Measurements from ENCODE around the gene CAV3.

The CAV3 gene

DNA sequence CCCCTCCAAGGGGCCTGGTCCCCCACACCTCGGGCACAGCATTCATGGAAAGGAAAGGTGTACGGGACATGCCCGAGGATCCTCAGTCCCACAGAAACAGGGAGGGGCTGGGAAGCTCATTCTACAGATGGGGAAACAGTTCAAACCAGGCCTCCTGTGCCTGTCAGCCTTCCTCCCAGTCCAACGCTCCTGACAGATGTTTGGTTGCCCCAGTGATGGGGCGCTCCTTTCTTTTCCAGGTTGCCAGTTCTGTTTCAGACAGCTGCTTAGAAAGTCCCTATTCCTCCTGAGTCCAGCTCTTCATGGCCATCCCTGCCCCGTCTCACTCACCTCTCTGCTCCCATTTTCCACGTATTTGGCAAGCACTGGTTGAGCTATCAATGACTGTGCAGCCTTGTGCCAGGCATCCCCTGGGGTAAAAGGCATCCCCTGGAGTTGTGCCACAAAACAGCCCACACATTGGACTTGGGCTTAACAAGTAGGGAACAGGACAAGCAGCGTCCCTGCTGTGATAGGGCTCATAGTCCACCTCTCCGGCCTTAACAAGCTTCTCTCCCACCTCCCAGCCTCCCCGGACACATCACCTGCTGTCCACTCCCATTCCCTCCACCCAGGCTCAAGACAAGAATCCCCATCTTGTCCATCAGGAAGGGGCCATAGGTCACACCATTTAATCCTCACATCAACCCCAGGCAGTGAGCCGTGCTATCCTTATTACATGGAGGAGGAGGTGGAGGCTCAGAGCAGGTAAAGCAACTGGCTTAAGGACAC lies 29.2 kb downstream of the CAV3 start:
- no peak for ATAC-seq

DNA sequence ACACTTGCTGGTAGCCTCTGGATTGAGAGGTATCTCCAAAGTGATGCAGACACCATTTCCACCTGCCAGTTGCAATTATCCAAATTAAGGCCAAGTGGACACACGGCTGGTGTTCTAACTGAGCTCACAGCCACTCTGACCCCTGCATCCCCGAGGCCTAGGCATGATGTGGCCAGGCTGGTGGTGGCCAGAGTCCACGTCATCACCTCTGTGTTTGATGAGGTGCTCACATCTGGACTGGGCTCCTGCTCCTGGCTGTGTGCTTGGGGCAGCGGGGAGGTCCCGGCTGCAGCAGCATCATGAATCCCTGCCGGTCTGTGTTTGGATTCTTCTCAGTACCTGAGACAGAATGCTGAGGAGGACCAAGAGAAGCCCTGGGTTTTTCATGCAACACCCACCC lies 30.9 kb downstream of the CAV3 start:
- ATAC-seq: no peak

DNA sequence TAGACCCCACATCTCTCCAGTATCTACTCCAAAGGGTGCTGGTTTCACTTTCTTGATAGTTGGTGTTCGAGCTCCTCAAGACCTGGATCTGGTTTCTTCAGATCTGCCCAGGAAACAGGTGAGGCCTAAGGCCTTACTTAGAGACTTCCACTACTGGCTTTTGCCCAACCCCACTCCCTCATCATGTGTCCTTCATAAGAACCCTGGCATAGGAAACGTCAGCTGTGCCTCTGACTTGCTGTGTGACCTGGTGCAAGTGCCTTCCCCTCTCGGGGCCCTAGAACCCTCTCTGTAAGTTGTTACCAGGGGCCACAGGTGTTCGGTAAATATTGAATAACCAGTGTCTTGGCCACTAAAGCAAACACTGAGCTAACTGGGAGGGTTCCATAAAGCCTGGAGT lies 31.9 kb downstream of the CAV3 start:
- ATAC-seq: no peak

DNA sequence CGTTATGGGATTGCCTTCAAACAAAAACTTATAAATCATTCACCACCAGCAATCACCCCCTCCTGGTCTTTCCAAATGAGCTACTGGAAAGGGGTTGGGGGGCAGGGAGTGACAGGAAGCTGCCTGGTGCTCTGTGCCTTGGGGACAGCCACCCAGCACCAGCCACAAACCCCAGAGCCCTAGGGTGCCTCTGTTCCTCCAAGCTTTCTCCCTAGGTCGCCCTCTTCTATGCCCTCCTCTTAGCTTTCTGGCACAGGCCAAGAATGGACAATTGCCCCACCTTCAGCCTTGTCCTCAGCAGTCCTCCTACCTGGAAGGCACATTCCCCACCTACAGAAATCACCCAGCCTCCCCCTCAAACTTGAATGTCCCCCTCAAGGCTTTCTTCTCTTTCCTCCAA lies 32.5 kb downstream of the CAV3 start:
- ATAC-seq: no peak

DNA sequence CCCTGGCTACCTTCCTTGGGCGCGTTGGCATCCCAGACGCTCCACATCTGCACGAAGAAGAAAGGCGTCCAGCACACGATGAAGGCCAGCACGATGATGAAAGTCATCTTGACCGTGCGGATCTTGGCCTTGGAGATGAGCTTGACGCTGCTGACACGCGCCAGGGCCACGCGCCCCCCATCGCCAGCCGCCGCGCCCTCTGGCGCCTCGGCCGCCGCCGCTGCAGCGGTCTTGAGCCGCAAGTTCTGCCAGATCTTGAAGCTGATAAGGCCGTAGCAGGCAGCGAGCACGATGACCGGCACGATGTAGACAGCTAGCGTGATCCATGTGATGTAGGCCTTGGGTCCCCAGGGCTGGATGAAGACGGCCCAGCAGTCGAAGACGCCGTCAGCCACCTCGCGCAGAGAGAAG lies 33.7 kb downstream of the CAV3 start:
- ATAC-seq: no peak

DNA sequence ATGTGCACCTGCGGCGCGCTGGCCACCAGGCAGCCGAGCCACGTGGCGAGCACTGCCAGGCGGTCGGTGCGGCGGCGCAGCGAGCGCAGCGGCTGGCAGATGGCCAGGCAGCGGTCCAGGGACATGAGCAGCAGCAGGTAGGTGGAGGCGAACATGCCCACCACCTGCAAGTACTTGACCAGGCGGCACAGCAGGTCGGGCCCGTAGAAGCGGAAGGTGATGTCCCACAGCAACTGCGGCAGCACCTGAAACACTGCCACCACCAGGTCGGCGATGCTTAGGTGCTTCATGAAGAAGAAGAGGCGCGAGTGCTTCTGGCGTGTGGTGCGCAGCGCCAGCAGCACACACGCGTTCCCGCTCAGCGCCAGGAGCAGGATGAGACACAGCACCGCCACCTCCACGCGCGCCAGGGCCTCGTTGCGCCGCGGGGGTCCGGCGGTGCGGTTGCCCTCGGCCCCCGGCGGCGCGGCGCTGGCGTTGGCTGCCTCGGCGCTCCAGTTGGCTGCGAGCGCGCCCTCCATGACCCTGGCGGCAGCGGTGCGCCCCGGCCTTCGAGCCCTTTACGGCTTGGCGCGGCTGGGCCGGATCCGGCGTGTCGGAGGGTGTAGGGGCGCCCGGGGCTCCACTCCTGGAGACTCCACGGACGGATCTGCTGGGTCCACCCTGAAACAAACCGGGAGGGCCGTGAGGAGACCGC lies 34.2 kb downstream of the CAV3 start:
- no peak for ATAC-seq

DNA sequence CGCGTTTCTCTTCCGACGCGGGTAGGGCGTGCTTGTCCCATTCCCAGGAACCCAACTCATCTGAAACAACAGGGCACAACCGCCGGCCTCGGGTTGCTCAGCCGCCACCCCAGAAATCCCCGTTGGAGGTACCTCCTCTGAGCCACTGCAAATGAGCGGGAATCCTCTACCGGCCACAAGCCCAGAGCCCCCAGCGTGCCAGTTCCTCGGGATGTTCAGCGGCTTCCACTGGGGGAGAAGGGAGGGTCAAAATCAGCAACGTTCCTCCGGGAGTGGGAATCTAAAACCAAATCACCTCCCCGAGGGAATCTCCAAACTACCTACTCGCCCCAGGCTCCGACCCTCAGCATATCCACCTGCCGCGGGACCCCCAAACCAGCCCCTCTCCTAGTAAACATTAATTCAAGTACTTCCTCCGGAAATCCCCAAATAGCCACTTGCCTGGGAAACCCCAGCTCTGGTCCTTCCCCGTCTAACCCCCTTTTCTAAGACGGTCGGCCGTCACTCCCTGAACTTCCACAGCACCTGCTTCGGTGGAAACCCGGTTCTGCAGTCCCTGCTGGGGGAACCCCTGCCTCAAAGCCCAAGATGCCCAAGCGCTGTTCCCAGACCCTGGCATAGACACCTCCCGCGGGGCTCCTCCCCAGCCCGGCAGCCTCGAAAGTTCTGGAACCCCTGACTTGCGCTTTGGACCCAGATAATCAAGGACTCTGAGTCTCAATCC lies 34.9 kb downstream of the CAV3 start:
- ATAC-seq: no peak

DNA sequence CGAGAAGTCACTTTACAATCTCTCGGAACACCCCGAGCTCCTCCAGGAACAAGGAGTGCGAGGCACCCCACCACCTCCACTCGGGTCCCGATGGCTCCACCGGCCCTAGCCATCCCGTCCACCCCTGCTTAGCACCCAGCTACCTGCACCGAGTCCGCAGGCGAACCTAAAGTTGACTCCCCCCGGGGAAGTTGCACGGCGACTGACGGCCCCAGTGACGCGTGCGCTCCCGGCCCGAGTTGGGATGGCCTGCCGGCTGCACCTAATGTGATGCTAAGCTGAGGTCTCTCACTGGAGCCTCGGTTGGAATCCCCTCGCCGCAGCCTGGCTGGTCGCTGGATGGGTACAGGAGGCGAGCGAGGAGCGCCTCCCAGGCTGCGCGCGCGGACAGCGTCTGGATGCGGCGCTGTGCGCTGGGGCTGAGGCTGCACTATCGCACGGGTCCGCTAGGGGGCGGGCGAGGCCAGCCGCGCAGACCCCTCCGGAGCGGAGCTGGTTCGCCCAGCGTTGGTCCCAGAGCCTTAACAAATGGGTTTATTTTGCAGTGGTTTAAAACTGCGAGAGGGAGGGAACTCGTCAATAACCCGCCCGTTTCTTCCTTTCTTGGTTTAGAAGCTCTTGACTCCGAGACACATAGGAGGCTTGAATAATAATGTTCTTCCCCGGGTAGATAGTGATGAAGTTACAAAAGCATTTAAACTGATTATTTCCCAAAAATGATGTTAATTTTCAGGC lies 35.7 kb downstream of the CAV3 start, which contains the start of gene OXTR:
Gene OXTR, minus strand, starts transcription at position 526 of the 735 bp plus-strand sequence. CDS start 1,426 bp downstream, outside the sequence.
- peak; percentile 72 to 75 for ATAC-seq

DNA sequence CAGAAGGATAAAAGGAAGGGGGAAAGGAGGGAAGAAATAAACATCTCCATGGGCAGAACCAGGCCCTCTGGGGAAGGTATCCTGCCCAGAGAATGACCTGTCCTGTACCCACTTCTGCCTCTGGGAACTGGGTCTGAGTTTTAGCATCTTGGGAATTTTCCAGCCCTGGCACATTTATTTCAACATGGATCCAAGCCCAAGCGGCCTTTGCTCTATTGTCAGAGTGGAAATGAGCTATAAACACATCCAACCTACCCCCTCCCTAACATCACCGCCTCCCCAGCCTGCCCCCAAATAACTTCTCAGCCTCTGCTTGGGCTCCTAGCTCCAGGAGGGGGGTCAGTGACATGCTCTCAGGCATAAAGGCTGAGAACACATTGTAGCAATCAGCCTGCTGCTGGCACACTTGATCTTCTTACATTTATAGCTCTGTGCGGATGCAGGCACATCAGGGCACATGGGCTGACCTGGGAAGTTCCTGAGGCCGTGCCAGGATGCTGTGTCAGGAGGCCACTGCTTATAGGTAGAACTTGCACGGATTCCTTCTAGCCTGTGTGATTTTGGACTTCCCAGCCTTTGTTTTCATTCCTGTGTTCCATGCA lies 40.4 kb downstream of the CAV3 start:
- no peak for ATAC-seq

DNA sequence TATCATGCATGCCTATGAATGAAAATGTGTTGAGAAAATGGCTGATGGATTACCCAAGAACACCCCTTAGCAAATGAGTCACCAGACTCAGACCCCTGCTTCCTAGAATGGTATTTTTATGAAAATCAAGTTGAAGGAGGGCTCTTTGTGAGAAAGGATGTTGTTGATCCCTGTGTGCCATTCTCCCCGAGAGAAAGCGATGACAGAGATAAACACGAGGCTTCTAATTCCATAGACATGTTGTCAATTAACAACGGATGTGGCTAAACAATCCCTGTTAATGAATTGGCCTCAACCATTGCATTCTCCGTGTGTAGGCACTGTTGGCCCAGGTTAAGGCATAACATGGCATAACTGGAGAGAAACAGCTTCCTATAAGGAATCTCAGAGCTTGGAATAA lies 41.6 kb downstream of the CAV3 start:
- no peak for ATAC-seq

DNA sequence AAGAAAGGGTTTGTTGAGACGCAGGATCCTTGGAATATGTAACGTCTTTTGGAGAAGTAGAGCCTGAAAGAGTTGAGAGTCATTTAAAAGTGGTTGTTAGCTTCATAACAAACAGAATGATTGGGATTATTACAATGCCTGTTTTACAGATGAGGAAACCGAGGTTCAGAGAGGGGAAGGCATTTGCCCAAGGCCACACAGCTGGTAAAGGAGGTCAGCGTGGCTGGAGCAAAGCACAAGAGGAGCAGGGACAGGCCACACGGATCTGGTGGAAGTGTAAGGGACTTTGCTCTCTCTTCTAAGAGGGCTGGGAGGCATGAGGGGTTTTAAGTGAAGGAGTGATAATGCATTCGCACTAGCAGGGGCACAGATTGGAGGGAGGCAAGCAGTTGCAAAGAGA lies 42.0 kb downstream of the CAV3 start:
- ATAC-seq: no peak

DNA sequence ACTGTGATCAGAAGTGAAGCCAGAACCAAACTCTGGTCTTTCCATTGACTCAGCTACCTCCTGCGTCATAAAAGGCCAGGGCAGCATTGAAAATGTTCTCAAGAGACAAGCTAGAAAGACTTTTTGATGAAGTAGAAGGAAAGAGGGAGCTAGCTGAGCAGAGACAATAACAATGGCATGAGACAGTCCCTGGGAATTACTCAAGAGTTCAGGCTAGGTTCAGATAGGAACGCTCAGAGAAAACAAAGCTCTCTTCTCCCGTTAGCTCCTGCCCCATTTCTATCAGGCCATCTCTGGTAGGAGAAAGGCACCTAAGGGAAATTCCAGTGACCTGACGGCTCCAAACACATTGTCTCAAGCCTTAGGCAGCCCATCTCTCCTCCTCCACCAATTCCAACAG lies 42.8 kb downstream of the CAV3 start:
- no peak for ATAC-seq

DNA sequence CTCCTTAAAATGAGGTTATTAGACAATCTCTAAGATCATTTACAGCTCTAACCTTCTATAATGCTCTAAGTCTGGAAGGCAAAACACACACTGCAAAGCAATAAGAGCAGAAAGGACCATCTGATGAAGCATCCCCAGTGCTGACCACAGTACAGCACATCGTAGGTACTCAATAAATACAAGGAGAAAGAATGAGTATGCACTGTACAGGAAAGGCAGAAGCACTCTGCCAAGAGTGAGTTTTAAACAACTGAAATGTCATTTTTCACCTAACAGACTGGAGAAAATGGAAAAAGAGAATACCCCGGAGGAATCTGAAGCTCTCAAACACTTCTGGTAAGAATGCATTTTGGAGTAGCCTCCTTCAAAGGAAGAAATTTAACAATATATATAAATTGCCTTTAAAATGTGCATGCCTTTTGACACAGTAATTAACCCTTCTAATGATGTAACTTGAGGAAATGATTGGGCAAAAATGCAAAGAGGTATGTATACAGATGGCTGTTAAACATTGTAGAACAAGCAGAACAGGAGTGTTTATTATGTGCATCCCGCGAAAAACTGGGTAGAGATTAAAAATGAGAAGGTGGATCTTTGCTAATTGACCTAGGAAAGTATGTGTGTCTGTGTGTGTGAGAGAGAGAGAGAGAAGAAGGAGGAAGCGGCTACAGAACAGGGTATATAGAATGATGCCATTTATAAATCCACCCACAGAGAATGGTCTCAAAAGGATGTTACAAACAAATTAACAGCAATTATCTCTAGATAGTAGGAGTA lies 43.8 kb downstream of the CAV3 start:
- no peak for ATAC-seq

DNA sequence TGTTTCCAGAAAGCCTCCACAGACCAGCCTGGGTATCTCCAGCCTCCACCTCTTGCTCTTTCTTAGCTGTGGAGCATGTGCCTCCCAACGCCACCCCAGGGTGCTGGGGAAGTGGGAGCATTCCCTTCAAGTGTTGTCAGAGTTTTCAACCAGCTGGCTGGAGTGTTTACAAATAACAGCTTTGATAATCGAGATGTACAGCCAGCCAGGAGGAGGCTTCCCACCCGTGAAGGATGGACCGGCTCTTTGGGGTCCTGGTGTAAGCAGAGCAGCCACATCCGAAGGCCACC lies 44.3 kb downstream of the CAV3 start:
- ATAC-seq: no peak

DNA sequence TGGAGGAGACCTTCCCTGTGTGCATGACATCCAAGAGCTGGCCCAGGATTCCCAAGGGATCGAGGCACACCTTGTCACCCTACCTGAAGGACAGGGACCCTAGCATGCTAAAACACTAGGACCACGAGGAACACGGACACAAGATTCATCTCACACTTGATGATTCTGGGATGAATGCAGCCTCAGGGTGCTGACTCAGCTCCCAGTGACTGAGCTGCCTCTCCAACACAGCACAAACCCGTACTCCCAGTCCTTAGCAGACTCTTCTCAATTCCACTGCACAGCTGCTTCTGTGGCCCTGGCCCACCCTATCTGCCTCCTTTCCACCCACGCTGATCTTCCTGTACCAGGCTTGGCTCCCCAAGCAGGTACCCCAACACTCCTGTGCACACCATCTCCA lies 44.9 kb downstream of the CAV3 start:
- ATAC-seq: no peak

DNA sequence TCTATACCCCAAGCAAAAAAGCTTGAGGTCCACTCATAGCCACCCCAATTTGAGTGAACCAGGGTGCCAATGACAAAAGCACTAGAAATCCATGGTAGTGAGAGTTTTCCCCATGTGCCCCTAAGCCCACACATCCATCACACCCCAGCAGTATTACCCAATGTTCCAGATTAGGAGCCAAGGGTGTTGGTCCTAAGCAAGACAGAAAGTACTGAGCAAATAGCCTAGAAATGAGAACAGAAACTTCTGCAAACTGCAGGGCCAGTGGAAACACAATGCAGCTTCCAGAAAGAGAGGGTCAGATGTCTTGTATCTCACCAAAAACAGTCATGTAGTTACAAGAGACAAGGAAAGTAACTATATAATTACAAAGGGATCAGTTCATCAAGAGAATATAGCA lies 46.7 kb downstream of the CAV3 start:
- ATAC-seq: no peak

DNA sequence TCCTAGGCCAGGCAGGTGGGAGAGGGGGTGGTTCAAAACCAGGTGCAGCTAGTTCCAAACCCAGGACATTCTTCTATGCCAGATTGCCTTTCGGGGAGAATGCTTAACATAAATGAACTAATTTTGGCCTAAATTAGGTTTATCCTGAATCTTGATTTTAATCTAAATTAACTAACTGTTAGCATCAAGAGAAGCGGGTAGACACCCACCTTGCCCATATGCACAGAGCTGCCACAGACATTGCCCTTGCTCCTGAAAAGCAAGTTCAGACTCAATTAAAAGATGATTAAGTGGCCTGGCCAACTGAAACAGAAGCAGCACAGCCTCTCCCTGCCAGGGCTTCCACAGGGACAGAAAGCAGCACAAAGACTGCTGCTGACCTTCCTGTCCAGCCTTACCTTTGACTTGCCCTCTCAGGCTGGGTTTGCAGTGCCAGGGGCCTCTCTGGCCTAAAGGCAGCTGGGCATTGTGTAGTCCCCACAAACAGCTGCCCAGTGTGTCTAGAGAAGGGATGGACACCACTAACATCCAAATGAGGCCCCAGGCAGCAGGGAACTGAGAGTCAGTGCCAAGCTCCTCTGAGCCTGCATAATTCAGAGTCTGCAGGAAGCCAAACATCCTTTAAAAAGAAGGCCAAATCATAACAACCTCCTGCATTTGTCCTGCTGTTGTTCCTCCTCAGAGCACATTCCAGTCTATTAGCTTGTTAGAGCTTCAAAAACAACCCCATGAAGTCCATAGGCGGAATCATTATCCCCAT lies 51.3 kb downstream of the CAV3 start:
- no peak for ATAC-seq

DNA sequence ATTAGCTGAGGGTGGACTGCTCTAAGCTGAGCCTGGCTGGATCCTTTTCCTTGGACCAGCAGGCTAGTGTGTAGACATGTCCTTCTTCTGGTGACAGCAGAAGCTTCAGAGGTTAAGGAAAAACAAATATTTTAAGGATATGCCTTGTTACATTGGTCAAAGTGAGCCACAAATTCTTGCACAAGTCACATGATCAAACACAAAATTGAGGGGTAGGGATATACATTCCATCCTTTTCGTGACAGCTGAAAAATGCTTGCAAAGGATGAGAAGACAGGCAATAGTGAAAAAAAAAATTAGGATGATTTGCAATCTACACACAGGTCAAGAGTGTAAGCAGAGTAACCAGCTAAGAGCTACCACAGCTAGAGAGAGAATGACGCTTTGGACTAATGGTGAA lies 56.9 kb downstream of the CAV3 start:
- ATAC-seq: no peak

DNA sequence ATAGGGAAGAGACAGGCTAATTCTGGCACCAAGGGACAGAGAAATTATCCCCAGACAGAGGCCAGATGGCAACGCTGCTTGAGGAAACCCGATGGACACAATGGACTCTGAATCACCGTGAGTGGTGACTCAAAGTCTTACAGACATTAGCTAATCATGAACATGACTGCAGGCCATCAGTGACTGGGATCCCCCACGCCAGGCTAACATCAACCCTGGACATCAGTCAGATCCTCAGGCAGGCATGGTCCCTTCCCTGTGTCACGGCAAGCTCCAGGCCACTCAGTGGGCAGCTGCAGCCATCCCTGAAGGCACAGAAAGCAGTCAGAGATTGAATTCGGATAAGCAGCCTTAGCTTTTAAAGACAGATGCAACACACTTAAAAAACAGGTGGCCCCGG lies 59.6 kb downstream of the CAV3 start:
- no peak for ATAC-seq

DNA sequence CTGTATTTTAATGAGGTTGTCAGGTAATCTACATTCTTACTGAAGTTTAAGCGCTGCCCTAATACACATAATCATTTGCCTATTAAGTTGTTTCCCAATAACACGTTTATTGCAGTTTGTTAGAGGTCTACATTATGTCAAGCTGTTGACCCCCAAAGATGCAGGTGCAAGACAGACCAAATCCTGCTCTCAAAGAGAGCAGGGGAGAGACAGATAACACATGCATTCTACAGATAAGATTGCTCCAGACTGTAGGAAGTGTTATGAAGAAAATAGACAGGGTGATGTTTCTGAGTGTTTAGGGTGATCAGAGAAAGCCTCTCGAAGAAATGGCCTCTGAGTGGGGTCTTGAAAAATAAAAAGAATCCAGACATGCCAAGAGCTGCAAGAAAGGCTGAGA lies 60.6 kb downstream of the CAV3 start:
- ATAC-seq: no peak

Measured in activated CD4-positive, CD25-positive, alpha-beta regulatory T cell treated with anti-CD3 and anti-CD28 coated beads, Interleukin-2, amount 50 U/mL, for 24 hours (primary cell).